SU-DHL-6 (cell line): Measurements from ENCODE around the gene SUCLG1.

ENCODE experiments used
- H2AFZ ChIP-seq: fragments of 200-600 bp; sonication (generic); 2 replicates; pipeline ENCODE4 v1.6.1; 2014; ENCODE audit warnings: low read depth, mild to moderate bottlenecking, moderate library complexity, mixed read lengths, antibody characterized with exemption, low read length; ENCODE audit not compliant: severe bottlenecking
- H3F3A ChIP-seq: fragments of 200-600 bp; shearing (Covaris generic); 2 replicates; pipeline ENCODE4 v1.6.0; 2016; ENCODE audit warnings: antibody characterized with exemption, mild to moderate bottlenecking; ENCODE audit not compliant: insufficient read depth
- H3K27ac ChIP-seq: fragments of 200-600 bp; sonication (generic); 2 replicates; pipeline ENCODE4 v1.5.1; 2016; ENCODE audit warnings: low read depth, mild to moderate bottlenecking, low read length, moderate library complexity, mixed read lengths
- H3K27me3 ChIP-seq: fragments of 200-600 bp; sonication (generic), shearing (Covaris generic); 2 replicates; pipeline ENCODE4 v1.6.0; 2014; ENCODE audit warnings: mild to moderate bottlenecking, low read length
- H3K36me3 ChIP-seq: fragments of 200-600 bp; sonication (generic); 2 replicates; pipeline ENCODE4 v1.6.1; 2014; ENCODE audit warnings: mild to moderate bottlenecking, low read length, mixed read lengths
- H3K4me2 ChIP-seq: fragments of 300-600, 200-600 bp; shearing (Covaris generic), sonication (generic); 2 replicates; pipeline ENCODE4 v1.6.0; 2014; ENCODE audit warnings: low read length, low read depth, mild to moderate bottlenecking; ENCODE audit not compliant: poor library complexity, severe bottlenecking
- H3K4me3 ChIP-seq: fragments of 200-600 bp; sonication (generic); 2 replicates; pipeline ENCODE4 v1.5.1; 2014; ENCODE audit warnings: antibody characterized with exemption, low read length, mild to moderate bottlenecking, mixed read lengths; ENCODE audit not compliant: insufficient read depth, poor library complexity, severe bottlenecking
- H3K79me2 ChIP-seq: fragments of 200-600 bp; sonication (generic); 2 replicates; pipeline ENCODE4 v1.6.1; 2014; ENCODE audit warnings: mild to moderate bottlenecking, low read length, moderate library complexity; ENCODE audit not compliant: insufficient read depth
- H3K9ac ChIP-seq: fragments of 200-600 bp; sonication (generic); 2 replicates; pipeline ENCODE4 v1.7.0; 2014; ENCODE audit warnings: mild to moderate bottlenecking, low read length
- H3K9me2 ChIP-seq: fragments of 200-600 bp; sonication (generic); replicated peaks from 2 replicates; pipeline ENCODE4 v1.6.1; 2014; ENCODE audit warnings: low read length; ENCODE audit not compliant: insufficient read depth
- H3K9me3 ChIP-seq: fragments of 200-600 bp; sonication (generic); 2 replicates; pipeline ENCODE4 v1.6.1; 2014; ENCODE audit warnings: low read length, mixed read lengths; ENCODE audit not compliant: insufficient read depth
- H4K20me1 ChIP-seq: fragments of 200-600 bp; sonication (generic); 2 replicates; pipeline ENCODE4 v1.6.1; 2014; ENCODE audit warnings: low read depth, mild to moderate bottlenecking, antibody characterized with exemption, low read length, moderate library complexity, mixed read lengths
- EZH2phosphoT487 ChIP-seq: fragments of 200-600 bp; sonication (generic), shearing (Covaris generic); conservative IDR thresholded peaks from 2 replicates; pipeline ENCODE4 v1.6.1; 2018; ENCODE audit warnings: mild to moderate bottlenecking, antibody characterized with exemption, low read length, moderate library complexity, mixed read lengths
- TF ChIP-seq, protein P1 (sequence below): fragments of 200-600 bp; sonication (generic); IDR thresholded peaks from one replicate; pipeline ENCODE4 v1.5.1; 2017; ENCODE audit warnings: antibody characterized with exemption, mild to moderate bottlenecking, low read length, moderate library complexity; ENCODE audit not compliant: insufficient read depth, poor library complexity, severe bottlenecking

SUCLG1 gene

DNA sequence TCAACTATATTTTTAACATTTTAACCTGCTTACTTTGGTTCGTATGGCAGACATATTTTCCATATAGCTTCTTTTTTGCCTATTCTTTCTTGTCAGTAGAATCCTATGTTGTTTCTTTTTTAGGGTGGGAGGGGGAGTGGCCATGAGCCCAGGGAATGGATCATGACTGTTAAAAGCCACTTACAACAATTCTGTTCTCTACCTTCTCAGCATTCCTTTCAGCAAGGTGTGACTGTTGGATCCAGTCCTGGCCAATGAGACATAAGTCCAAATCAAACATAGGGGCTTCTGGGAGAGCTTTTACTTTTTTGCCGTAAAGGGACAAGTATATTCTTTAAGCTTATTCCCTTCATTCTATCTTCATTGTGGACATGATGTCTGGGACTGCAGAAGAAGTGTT, 32.2 kb upstream of the SUCLG1 start:
- Histone ChIP-seq H3K9me2 (no peaks in the 10 kb centered on the region), H4K20me1 (no peaks in the 10 kb centered on the region), H3K27me3 (no peaks in the 10 kb centered on the region), H3K79me2 (no peaks in the 10 kb centered on the region), H3K4me2 (no peak overlapping the region), H3K9ac (no peak overlapping the region), H3K27ac (no peak overlapping the region), H3K36me3 (no peaks in the 10 kb centered on the region), H3K4me3 (no peak overlapping the region), H3F3A (no peaks in the 10 kb centered on the region), H3K9me3 (no peaks in the 10 kb centered on the region), H2AFZ (no peak overlapping the region)
- no peak for TF ChIP-seq EZH2phosphoT487
- TF ChIP-seq, protein P1, sequence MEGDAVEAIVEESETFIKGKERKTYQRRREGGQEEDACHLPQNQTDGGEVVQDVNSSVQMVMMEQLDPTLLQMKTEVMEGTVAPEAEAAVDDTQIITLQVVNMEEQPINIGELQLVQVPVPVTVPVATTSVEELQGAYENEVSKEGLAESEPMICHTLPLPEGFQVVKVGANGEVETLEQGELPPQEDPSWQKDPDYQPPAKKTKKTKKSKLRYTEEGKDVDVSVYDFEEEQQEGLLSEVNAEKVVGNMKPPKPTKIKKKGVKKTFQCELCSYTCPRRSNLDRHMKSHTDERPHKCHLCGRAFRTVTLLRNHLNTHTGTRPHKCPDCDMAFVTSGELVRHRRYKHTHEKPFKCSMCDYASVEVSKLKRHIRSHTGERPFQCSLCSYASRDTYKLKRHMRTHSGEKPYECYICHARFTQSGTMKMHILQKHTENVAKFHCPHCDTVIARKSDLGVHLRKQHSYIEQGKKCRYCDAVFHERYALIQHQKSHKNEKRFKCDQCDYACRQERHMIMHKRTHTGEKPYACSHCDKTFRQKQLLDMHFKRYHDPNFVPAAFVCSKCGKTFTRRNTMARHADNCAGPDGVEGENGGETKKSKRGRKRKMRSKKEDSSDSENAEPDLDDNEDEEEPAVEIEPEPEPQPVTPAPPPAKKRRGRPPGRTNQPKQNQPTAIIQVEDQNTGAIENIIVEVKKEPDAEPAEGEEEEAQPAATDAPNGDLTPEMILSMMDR: no peak

GRCh38 chr2:84487298-84487996, 28.4 kb upstream of the SUCLG1 start:
- H3K4me2 ChIP-seq: no peak overlapping the region
- no peak overlapping the region for H3K4me3 ChIP-seq
- no peak overlapping the region for H3K9ac ChIP-seq
- H3K9me3 ChIP-seq: no peaks in the 10 kb centered on the region
- H3K79me2 ChIP-seq: no peaks in the 10 kb centered on the region
- no peaks in the 10 kb centered on the region for H3K9me2 ChIP-seq
- no peaks in the 10 kb centered on the region for H3F3A ChIP-seq
- no peak for TF ChIP-seq EZH2phosphoT487
- TF ChIP-seq, protein P1: no peak
- H2AFZ ChIP-seq: no peak overlapping the region
- no peak overlapping the region for H3K27ac ChIP-seq
- no peaks in the 10 kb centered on the region for H3K36me3 ChIP-seq
- no peaks in the 10 kb centered on the region for H4K20me1 ChIP-seq
- no peaks in the 10 kb centered on the region for H3K27me3 ChIP-seq

DNA sequence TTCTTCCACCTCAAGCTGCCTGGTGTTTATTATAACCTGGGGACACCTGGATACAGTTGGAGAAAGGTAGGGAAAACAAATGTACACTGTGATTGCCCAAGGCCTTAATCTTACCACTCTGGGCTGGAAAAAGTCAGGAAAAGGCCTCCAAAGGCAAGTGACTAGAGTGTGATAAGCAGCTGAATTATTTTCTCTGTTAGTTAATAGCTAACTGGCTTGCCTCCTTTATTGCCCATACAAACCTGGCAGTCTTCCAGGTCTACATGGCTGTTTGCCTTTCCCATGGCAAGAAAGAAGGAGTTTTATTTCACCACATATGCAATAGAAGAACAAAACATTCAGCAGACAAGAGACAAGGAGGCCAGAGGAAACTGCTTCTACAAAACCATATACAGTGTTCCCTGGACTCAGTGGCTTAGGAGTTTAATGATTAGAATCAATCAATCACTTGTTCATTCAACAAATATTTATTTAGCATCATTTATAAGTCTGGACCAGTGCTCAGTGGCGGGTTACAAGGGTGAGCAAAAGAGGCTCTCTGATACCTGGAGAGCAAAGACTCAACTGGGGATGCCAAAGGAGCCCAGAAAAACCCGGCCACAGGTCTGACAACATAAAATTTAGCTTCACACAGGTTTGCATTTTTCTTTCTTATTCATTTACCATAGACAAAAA, 27.5 kb upstream of the SUCLG1 start:
- Histone ChIP-seq H3K79me2 (no peaks in the 10 kb centered on the region), H3K36me3 (no peaks in the 10 kb centered on the region), H4K20me1 (no peaks in the 10 kb centered on the region), H3F3A (no peaks in the 10 kb centered on the region), H3K27me3 (no peaks in the 10 kb centered on the region), H3K27ac (no peak overlapping the region), H3K4me2 (no peak overlapping the region), H3K9me3 (no peaks in the 10 kb centered on the region), H2AFZ (no peak overlapping the region), H3K4me3 (no peak overlapping the region), H3K9me2 (no peaks in the 10 kb centered on the region), H3K9ac (no peak overlapping the region)
- TF ChIP-seq EZH2phosphoT487: no peak
- TF ChIP-seq, protein P1: no peak
